ENCODE measurements around the gene MAMSTR.

MAMSTR gene

DNA sequence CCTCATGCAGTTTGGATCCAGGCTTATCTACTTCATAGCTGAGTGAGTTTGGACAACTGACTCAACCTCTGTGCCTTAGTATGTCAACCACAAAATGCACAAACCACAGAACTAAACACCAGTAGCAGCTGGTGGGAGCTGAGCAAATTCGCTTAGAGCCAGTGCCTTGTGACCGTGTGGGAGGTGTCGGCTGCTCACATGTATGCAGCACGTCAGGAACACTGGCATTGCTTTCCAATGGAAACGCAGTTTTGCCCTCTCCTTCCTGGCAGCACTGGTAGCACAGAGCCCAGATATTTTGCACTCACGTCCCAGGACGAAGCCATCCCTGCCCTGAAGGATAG is 38.4 kb downstream of the MAMSTR start:
- no peak for TF ChIP-seq FOXP2 (optimal IDR thresholded peaks at IDR 0.05; ENCODE audit: borderline replicate concordance, extremely low read depth, extremely low read length, insufficient read depth)
- no peak for TF ChIP-seq POLR2AphosphoS5 (IDR thresholded peaks at IDR 0.05; ENCODE audit: low read depth, low read length)
- TF ChIP-seq TAF1 (IDR thresholded peaks at IDR 0.05; ENCODE audit: borderline replicate concordance, insufficient read depth, low read length), result no peak
- TF ChIP-seq, protein P1, sequence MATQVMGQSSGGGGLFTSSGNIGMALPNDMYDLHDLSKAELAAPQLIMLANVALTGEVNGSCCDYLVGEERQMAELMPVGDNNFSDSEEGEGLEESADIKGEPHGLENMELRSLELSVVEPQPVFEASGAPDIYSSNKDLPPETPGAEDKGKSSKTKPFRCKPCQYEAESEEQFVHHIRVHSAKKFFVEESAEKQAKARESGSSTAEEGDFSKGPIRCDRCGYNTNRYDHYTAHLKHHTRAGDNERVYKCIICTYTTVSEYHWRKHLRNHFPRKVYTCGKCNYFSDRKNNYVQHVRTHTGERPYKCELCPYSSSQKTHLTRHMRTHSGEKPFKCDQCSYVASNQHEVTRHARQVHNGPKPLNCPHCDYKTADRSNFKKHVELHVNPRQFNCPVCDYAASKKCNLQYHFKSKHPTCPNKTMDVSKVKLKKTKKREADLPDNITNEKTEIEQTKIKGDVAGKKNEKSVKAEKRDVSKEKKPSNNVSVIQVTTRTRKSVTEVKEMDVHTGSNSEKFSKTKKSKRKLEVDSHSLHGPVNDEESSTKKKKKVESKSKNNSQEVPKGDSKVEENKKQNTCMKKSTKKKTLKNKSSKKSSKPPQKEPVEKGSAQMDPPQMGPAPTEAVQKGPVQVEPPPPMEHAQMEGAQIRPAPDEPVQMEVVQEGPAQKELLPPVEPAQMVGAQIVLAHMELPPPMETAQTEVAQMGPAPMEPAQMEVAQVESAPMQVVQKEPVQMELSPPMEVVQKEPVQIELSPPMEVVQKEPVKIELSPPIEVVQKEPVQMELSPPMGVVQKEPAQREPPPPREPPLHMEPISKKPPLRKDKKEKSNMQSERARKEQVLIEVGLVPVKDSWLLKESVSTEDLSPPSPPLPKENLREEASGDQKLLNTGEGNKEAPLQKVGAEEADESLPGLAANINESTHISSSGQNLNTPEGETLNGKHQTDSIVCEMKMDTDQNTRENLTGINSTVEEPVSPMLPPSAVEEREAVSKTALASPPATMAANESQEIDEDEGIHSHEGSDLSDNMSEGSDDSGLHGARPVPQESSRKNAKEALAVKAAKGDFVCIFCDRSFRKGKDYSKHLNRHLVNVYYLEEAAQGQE (IDR thresholded peaks at IDR 0.05; ENCODE audit: insufficient read depth in 1 of 2, low read depth in 2 of 2, low read length in 2 of 2), result no peak
- no peak for TF ChIP-seq SIN3A (IDR thresholded peaks at IDR 0.05; ENCODE audit: borderline replicate concordance, insufficient read depth, low read length)

DNA sequence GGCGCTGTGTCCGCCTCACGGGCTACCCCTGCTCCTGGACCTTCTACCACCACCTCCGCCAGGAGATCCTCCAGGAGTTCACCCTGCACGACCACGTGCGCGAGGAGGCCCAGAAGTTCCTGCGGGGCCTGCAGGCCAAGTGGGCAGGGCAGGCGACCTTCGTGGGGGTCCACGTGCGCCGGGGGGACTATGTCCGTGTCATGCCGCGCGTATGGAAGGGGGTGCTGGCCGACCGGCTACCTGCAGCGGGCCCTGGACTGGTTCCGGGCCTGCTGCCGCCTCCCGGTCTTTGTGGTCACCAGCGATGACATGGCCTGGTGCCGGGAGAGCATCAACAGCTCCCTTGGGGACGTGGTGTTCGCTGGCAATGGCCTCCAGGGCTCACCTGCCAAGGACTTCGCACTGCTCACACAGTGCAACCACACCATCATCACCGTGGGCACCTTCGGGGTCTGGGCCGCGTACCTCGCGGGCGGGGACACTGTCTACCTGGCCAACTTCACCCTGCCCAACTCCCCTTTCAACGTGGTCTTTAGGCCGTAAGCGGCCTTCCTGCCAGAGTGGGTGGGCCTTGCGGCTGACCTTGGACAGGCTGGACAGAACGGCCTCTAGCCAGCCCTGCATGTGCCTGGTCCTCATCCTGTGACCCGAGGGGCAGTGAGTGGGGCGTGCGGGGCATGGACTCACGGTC is 38.9 kb downstream of the MAMSTR start:
- TF ChIP-seq, protein P1 (IDR thresholded peaks at IDR 0.05; ENCODE audit: insufficient read depth in 1 of 2, low read depth in 2 of 2, low read length in 2 of 2), result no peak
- TF ChIP-seq POLR2AphosphoS5 (IDR thresholded peaks at IDR 0.05; ENCODE audit: low read depth, low read length) (no peak), SIN3A (IDR thresholded peaks at IDR 0.05; ENCODE audit: borderline replicate concordance, insufficient read depth, low read length) (no peak), TAF1 (IDR thresholded peaks at IDR 0.05; ENCODE audit: borderline replicate concordance, insufficient read depth, low read length) (no peak), FOXP2 (optimal IDR thresholded peaks at IDR 0.05; ENCODE audit: borderline replicate concordance, extremely low read depth, extremely low read length, insufficient read depth) (no peak)

DNA sequence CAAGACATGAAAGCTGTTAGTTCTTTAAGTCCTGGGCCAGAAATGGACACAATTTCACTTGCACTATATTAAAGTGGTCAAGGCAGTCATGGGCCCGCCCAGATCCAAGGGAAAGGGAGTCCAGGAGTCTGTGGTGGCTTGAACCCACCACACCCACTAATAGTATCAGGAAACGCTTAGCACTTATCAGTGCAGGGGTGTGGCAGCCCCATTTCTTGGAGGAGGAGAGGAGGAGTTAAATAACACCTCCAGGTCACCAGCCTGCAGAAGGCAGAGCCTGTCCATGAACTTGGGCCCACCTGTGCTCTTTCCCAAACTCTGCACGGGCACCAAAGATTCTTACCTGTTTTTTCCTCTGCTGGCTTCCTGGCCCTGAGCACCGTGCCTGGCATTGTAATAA is 41.3 kb downstream of the MAMSTR start:
- no peak for TF ChIP-seq TAF1 (IDR thresholded peaks at IDR 0.05; ENCODE audit: borderline replicate concordance, insufficient read depth, low read length)

DNA sequence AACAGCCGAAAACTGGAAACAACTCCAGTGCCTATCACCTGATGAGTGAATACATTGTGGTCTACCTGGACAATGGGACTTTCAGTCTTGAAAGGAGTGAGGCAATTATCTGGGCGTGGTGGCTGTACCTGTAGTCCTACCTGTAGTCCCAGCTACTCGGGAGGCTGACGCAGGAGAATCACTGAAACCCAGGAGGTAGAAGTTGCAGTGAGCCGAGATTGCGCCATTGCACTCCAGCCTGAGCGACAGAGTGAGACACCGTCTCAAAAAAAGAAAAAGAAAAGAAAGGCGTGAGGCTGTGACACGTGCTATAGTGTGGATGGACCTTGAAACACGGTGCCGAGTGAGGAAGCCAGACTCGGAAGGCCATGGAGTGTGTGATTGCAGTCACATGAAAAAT is 42.6 kb downstream of the MAMSTR start:
- no peak for TF ChIP-seq POLR2AphosphoS5 (IDR thresholded peaks at IDR 0.05; ENCODE audit: low read depth, low read length)
- TF ChIP-seq TAF1 (IDR thresholded peaks at IDR 0.05; ENCODE audit: borderline replicate concordance, insufficient read depth, low read length), result no peak
- TF ChIP-seq FOXP2 (optimal IDR thresholded peaks at IDR 0.05; ENCODE audit: borderline replicate concordance, extremely low read depth, extremely low read length, insufficient read depth), result no peak
- TF ChIP-seq SIN3A (IDR thresholded peaks at IDR 0.05; ENCODE audit: borderline replicate concordance, insufficient read depth, low read length), result no peak
- TF ChIP-seq, protein P1 (IDR thresholded peaks at IDR 0.05; ENCODE audit: insufficient read depth in 1 of 2, low read depth in 2 of 2, low read length in 2 of 2), result no peak

DNA sequence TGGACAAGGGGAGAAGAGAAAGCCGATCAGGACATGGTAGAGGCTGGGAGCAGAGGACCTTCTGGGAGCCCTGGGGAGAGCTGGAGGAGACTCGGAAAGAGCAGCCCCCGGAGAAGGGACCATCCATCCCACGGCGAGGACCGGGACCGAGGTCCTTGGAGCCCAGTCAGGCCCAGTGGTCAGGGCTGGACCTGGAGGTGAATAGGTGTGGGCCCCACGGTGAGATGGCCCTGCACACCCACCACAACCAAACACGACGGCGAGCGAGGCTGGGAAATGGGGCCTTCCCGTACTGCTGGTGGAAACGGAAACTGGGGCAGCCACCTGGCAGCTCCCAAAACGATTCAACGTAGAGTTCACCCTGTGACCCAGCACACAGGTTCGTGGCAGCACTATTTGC is 43.0 kb downstream of the MAMSTR start:
- TF ChIP-seq, protein P1 (IDR thresholded peaks at IDR 0.05; ENCODE audit: insufficient read depth in 1 of 2, low read depth in 2 of 2, low read length in 2 of 2), result no peak
- TF ChIP-seq SIN3A (IDR thresholded peaks at IDR 0.05; ENCODE audit: borderline replicate concordance, insufficient read depth, low read length) (no peak), POLR2AphosphoS5 (IDR thresholded peaks at IDR 0.05; ENCODE audit: low read depth, low read length) (no peak), TAF1 (IDR thresholded peaks at IDR 0.05; ENCODE audit: borderline replicate concordance, insufficient read depth, low read length) (no peak), FOXP2 (optimal IDR thresholded peaks at IDR 0.05; ENCODE audit: borderline replicate concordance, extremely low read depth, extremely low read length, insufficient read depth) (no peak)

Measured in PFSK-1 (cell line).